ENCODE results near the gene ZNF12.

GRCh38 chr7:6649241-6649961 is 57.3 kb downstream of the ZNF12 start:
- TF ChIP-seq, protein P1, sequence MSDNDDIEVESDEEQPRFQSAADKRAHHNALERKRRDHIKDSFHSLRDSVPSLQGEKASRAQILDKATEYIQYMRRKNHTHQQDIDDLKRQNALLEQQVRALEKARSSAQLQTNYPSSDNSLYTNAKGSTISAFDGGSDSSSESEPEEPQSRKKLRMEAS (IDR thresholded peaks at IDR 0.05), result no peak
- TF ChIP-seq, protein P2, sequence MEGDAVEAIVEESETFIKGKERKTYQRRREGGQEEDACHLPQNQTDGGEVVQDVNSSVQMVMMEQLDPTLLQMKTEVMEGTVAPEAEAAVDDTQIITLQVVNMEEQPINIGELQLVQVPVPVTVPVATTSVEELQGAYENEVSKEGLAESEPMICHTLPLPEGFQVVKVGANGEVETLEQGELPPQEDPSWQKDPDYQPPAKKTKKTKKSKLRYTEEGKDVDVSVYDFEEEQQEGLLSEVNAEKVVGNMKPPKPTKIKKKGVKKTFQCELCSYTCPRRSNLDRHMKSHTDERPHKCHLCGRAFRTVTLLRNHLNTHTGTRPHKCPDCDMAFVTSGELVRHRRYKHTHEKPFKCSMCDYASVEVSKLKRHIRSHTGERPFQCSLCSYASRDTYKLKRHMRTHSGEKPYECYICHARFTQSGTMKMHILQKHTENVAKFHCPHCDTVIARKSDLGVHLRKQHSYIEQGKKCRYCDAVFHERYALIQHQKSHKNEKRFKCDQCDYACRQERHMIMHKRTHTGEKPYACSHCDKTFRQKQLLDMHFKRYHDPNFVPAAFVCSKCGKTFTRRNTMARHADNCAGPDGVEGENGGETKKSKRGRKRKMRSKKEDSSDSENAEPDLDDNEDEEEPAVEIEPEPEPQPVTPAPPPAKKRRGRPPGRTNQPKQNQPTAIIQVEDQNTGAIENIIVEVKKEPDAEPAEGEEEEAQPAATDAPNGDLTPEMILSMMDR (IDR thresholded peaks at IDR 0.05; ENCODE audit: low read depth, low read length, missing input control), result no peak
- TF ChIP-seq REST (IDR thresholded peaks at IDR 0.05), result no peak
- TF ChIP-seq HNF4G (IDR thresholded peaks at IDR 0.05), result no peak
- TF ChIP-seq GABPA (IDR thresholded peaks at IDR 0.05 in 1 of 2, conservative IDR thresholded peaks at IDR 0.05 in 1 of 2), result no peak
- TF ChIP-seq RAD21 (IDR thresholded peaks at IDR 0.05), result no peak
- TF ChIP-seq, protein P3, sequence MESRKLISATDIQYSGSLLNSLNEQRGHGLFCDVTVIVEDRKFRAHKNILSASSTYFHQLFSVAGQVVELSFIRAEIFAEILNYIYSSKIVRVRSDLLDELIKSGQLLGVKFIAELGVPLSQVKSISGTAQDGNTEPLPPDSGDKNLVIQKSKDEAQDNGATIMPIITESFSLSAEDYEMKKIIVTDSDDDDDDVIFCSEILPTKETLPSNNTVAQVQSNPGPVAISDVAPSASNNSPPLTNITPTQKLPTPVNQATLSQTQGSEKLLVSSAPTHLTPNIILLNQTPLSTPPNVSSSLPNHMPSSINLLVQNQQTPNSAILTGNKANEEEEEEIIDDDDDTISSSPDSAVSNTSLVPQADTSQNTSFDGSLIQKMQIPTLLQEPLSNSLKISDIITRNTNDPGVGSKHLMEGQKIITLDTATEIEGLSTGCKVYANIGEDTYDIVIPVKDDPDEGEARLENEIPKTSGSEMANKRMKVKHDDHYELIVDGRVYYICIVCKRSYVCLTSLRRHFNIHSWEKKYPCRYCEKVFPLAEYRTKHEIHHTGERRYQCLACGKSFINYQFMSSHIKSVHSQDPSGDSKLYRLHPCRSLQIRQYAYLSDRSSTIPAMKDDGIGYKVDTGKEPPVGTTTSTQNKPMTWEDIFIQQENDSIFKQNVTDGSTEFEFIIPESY (IDR thresholded peaks at IDR 0.05), result no peak
- TF ChIP-seq TAF1 (conservative IDR thresholded peaks at IDR 0.05), result no peak
- no peak for TF ChIP-seq FOXA1 (IDR thresholded peaks at IDR 0.05)
- no peak for TF ChIP-seq YY1 (IDR thresholded peaks at IDR 0.05)

Data from liver (tissue), 3 donors.